Measurements from ENCODE around the gene TBC1D14. TPM values are rescaled to one million over a fixed set of nuclear protein-coding genes. Genes with fewer than 3 reads are reported as not detected.

The TBC1D14 gene, protein sequence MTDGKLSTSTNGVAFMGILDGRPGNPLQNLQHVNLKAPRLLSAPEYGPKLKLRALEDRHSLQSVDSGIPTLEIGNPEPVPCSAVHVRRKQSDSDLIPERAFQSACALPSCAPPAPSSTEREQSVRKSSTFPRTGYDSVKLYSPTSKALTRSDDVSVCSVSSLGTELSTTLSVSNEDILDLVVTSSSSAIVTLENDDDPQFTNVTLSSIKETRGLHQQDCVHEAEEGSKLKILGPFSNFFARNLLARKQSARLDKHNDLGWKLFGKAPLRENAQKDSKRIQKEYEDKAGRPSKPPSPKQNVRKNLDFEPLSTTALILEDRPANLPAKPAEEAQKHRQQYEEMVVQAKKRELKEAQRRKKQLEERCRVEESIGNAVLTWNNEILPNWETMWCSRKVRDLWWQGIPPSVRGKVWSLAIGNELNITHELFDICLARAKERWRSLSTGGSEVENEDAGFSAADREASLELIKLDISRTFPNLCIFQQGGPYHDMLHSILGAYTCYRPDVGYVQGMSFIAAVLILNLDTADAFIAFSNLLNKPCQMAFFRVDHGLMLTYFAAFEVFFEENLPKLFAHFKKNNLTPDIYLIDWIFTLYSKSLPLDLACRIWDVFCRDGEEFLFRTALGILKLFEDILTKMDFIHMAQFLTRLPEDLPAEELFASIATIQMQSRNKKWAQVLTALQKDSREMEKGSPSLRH
- total RNA-seq = 10 to 100 TPM; 44.1 to 63.8 TPM

DNA sequence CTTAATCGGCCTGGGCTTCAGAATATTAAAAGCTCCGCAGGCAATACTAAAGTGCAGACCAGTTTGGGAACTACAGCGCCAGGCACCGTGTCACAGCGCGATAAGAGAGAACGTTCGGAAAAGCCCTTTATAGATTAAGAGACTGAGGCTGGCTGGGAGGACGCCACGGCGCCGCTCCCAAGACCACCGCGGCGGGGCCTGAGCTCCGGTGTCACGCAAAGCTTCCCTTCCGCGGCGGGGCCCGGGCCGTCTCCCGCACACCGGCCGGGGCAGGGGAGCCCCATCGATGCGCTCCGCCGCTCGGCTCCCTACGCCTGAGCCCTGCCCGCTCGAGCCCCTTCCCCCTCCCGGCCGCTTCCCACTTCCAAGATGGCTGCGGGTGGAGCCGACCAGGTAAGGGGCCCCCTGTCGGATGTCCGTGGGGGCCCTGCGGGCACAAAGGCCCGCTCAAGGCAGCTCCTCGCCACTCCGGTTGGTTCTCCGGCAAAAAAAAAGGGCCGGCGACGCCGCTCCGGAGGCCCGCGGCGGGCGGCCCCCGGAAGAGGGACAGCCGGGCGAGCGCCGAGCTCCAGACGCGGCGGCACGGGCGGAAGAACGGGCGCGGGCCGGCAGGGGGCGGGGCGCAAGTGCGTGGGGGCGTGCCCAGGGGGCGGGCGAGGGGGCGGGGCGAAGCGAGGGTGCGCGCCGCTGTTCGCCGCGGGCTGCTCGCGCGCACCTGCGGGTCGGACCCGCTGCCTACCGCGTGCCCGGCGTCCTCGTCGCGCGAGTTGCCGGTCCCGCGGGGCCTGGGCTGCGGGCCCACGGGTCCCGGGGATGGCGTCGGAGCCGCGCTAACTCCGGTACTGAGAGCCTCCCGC lies at the start of gene TBC1D14:
TSS of gene TBC1D14 (plus strand) at position 714 of the 857 bp plus-strand sequence. CDS start 13,564 bp downstream, outside the sequence.
- Mint-ChIP-seq H3K27me3 (no peaks in the 10 kb centered on the region), H3K4me1 (peaks cover 35% of the 10 kb centered on the region), H3K4me3 (peak within 1 kb of the TSS; percentile 95), H3K36me3 (ENCODE audit: low read depth) (peaks cover 13% of the 10 kb centered on the region), H3K9me3 (no peaks in the 10 kb centered on the region), H3K27ac (peak within 1 kb of the TSS; percentile 97)
- ATAC-seq (replicated peaks) = peak; percentile 85

DNA sequence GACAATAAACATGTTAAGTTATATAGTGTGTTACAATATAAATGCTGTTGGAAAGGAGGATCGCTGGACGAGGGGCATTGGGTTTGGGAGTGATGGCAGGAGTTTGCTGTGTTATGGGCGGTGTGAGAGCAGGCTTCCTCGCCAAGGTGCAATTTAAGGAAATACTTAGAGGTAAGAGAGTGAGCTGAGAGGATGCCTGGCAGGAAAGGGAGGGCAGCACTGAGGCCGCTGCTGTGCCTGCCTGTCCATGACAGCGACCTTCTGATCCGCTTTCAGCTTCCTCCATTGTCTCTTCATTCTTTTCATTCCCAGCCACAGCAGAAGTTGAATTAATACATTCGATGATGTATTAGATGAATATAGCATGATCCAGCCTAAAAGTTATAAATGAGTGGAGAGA lies 41.2 kb upstream of the TBC1D14 start:
- Mint-ChIP-seq H3K9me3 (no peaks in the 10 kb centered on the region), H3K27me3 (no peaks in the 10 kb centered on the region), H3K27ac (peak overlapping the region; percentile 25), H3K36me3 (ENCODE audit: low read depth) (peaks cover 54% of the 10 kb centered on the region), H3K4me3 (no peak overlapping the region), H3K4me1 (no peaks in the 10 kb centered on the region)
- ATAC-seq (replicated peaks) = no peak

DNA sequence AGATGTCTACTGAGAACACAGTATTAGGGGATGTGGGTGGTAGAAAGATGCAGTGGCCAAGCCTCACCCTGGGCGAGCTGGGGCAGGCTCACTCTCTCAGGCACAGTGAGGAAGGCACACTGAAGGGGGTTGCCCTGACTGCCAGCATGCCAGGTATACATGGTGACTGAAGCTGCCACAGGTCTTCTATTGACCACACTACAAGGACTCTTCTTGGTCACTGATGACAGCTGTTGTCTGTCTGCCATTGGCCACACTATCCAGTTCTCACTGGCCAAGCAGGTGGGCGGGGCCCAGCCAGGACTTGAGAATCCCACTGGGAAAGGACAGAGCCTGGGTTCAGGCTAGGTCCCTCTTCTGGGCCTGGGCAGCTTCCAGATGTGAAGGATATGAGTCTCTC lies 39.7 kb upstream of the TBC1D14 start:
- Mint-ChIP-seq H3K4me3 (no peak overlapping the region), H3K27ac (no peak overlapping the region), H3K4me1 (no peaks in the 10 kb centered on the region), H3K9me3 (no peaks in the 10 kb centered on the region), H3K27me3 (no peaks in the 10 kb centered on the region), H3K36me3 (ENCODE audit: low read depth) (peaks cover 56% of the 10 kb centered on the region)
- ATAC-seq (replicated peaks) = no peak

DNA sequence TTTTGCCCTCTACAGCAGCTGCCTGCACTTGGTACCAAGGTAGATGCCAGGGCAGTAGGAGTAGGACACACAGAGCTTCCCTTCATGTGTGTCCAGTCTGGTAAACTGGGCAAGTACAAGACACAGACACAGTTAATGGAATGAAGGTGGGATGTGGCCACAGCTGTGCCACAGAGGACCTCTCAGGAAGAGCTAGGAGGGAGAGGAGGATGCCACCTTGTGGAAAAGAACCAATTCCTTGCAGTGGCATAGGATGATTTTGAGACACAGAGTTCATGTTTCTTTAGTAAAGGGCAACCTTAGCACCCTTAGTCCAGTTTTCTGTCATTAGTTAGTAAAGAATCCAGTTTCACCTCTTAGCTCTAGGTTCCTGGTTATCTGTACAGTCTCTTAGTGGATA lies 36.3 kb upstream of the TBC1D14 start:
- Mint-ChIP-seq H3K36me3 (ENCODE audit: low read depth) (peaks cover 59% of the 10 kb centered on the region), H3K27ac (no peak overlapping the region), H3K4me3 (no peak overlapping the region), H3K27me3 (no peaks in the 10 kb centered on the region), H3K9me3 (no peaks in the 10 kb centered on the region), H3K4me1 (no peaks in the 10 kb centered on the region)
- no peak for ATAC-seq (replicated peaks)

DNA sequence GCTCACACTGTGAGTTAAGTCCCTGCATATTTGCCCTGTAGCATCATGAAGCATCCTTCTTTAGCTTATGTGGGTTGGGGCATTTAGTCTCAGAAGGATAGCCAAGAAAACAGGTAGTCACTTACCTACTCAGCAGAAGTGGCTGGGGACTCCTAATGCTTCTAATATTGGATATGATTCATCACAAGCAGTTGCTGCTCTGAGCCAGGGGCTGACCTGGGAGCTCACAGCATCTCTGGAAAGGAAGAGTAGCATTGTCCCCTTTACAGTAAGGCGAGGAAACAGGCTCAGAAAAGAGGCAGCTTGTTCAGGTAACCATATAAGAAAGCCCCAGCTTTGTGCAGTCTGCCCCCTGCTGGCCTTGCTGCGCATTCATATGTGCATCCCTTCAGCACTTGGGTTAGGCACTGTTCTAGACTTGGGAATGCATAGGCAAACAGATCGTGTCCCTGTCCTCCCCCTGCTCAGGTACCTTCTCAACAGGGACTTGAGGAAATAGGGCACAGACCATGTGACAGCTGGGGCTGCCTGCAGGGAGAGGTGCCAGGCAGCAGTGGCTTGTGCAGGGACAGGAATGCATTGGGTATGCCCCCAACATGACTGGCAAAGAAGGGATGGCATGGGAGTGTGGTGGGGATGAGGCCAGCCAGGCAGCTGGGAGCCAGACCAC lies 35.7 kb upstream of the TBC1D14 start:
- no peak overlapping the region for H3K27ac Mint-ChIP-seq
- peak; percentile 95 for ATAC-seq (replicated peaks)
- H3K4me1 Mint-ChIP-seq = peaks cover 2% of the 10 kb centered on the region
- no peaks in the 10 kb centered on the region for H3K27me3 Mint-ChIP-seq
- H3K4me3 Mint-ChIP-seq = no peak overlapping the region
- H3K36me3 Mint-ChIP-seq (ENCODE audit: low read depth) = peaks cover 63% of the 10 kb centered on the region
- no peaks in the 10 kb centered on the region for H3K9me3 Mint-ChIP-seq

DNA sequence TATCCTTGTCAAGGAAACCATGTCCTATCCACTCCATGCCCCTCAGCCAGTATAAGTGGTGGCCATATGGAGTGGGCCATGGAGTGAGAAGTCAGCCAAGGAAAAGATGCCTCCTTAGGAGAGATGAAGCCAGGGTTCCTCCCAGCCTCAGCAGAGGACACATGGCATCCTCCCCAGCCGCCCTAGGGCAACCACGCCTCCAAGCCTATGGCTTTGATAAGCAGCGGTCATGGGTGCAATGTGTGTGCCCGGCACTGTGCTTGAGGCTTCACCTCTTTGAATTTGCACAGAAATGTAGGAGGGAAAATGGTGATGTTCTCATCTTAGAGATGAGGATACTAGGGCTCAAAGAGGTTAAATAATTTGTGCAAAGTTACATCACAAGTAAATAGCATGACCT lies 34.6 kb upstream of the TBC1D14 start:
- H3K27me3 Mint-ChIP-seq = no peaks in the 10 kb centered on the region
- no peak for ATAC-seq (replicated peaks)
- H3K4me1 Mint-ChIP-seq = peaks cover 4% of the 10 kb centered on the region
- no peak overlapping the region for H3K27ac Mint-ChIP-seq
- H3K9me3 Mint-ChIP-seq = no peaks in the 10 kb centered on the region
- no peak overlapping the region for H3K4me3 Mint-ChIP-seq
- H3K36me3 Mint-ChIP-seq (ENCODE audit: low read depth) = peaks cover 70% of the 10 kb centered on the region

DNA sequence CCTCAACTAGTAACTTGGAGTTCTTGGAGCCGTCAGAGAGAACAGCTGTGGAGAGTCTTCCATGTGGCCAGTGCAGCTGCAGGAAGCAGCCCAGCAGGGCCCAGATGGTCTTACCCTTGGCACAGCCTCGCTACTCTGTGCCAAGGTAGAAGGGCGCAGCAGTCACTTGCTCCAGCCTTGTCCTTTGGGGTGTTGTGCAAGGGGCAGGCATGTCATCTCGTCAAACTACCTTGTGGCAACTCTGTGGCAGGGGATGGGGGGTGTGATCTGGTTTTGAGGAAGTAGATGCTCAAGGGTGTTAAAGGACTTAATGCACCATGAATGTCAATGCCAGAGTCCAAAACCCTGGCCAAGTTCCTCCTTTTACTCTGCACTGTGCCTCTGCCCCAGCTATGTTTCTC lies 34.2 kb upstream of the TBC1D14 start:
- H3K27me3 Mint-ChIP-seq = no peaks in the 10 kb centered on the region
- H3K9me3 Mint-ChIP-seq = no peaks in the 10 kb centered on the region
- no peak overlapping the region for H3K4me3 Mint-ChIP-seq
- ATAC-seq (replicated peaks) = no peak
- H3K4me1 Mint-ChIP-seq = peaks cover 4% of the 10 kb centered on the region
- no peak overlapping the region for H3K27ac Mint-ChIP-seq
- H3K36me3 Mint-ChIP-seq (ENCODE audit: low read depth) = peaks cover 73% of the 10 kb centered on the region

DNA sequence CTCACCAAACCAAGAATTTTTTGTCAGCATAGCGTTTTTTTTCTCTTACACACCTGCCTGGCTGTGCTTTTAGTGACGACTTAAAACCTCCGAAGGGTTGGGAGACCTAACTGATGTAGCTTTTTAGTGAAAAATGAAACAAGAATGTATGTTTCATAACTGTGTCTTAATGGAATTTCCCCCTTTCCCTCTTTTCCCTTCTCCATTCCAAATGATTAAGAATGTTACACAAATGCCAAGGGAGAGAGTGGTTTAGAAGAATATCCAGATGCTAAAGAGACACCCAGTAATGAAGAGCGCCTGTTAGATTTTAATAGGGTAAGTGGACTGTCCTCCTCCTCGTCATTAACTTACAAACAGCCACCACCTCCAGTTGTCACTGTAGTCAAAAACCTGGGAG lies 33.2 kb upstream of the TBC1D14 start:
- Mint-ChIP-seq H3K36me3 (ENCODE audit: low read depth) (peaks cover 77% of the 10 kb centered on the region), H3K27ac (peak overlapping the region; percentile 70), H3K4me1 (peaks cover 4% of the 10 kb centered on the region), H3K4me3 (no peak overlapping the region), H3K27me3 (no peaks in the 10 kb centered on the region), H3K9me3 (no peaks in the 10 kb centered on the region)
- no peak for ATAC-seq (replicated peaks)

DNA sequence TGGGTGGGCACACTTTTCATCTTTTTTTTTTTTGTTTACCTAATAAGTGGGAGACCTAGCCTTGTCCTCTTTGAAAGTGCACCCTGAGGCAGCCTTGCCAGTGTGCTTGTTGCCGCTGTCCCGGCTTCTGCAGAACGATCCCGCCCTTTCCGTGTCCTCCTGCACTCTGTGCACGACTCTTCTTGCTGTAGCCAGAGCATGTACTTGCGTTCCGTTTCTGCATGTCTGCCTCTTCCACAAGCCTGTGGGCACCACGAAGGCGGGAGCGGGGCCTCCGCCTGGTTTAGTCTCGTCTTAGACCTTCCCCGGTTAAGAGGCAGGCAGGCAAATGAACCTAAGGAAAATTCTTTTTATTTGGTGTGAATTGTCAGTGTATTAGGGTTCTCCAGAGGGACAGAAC lies 32.6 kb upstream of the TBC1D14 start:
- no peak for ATAC-seq (replicated peaks)
- Mint-ChIP-seq H3K4me3 (no peak overlapping the region), H3K9me3 (no peaks in the 10 kb centered on the region), H3K36me3 (ENCODE audit: low read depth) (peaks cover 77% of the 10 kb centered on the region), H3K27me3 (no peaks in the 10 kb centered on the region), H3K27ac (peak overlapping the region; percentile 70), H3K4me1 (peaks cover 4% of the 10 kb centered on the region)

DNA sequence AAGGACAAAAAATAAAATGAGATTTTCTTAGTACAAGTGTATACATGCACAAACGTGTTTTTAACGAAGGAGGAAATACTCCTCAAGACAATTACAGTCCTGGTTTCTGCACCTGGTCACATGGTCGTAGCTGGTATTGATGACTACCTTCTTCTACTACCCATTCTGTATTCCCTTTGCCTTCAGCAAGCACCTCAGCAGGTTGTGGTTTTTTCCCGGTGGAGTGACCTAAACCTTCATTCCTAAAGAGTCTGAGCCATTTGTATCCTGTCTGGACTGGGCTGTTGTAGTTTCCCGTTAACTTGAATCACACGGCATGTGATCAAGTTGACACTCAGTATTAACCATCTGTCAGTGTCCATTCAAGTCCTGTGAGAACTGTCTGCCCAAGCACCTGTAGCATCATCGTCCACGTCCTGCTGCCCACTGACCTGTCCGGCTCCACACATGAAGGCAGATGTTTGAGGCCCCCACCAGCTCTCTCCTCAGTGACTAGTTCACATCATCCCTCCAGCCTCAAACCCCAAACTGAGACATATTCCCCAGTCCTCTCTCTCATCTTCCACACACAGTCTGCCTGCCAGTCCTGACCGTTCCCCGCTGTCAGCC lies 31.1 kb upstream of the TBC1D14 start:
- H3K4me3 Mint-ChIP-seq = no peak overlapping the region
- no peaks in the 10 kb centered on the region for H3K27me3 Mint-ChIP-seq
- peaks cover 87% of the 10 kb centered on the region for H3K36me3 Mint-ChIP-seq (ENCODE audit: low read depth)
- no peaks in the 10 kb centered on the region for H3K9me3 Mint-ChIP-seq
- H3K4me1 Mint-ChIP-seq = peaks cover 4% of the 10 kb centered on the region
- ATAC-seq (replicated peaks) = no peak
- H3K27ac Mint-ChIP-seq = peak overlapping the region; percentile 80

DNA sequence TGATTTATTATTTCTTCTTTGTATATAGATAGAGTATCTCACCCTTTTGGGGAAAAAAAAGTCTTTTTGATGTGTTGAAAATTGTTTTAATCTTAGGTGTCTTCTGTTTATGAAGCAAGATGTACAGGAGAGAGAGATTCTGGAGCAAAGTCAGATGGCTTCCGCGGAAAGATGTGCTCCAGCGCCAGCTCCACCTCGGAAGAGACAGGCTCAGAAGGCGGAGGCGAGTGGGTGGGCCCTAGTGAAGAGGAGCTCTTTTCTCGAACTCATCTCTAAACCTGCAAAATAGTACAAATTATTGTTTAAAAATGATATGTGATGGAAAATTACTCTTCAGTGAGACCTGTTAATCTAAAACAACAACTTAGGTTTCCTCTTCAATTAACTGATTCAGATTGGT lies 28.9 kb upstream of the TBC1D14 start:
- H3K27ac Mint-ChIP-seq = peak overlapping the region; percentile 52
- no peak overlapping the region for H3K4me3 Mint-ChIP-seq
- no peak for ATAC-seq (replicated peaks)
- H3K4me1 Mint-ChIP-seq = peaks cover 4% of the 10 kb centered on the region
- no peaks in the 10 kb centered on the region for H3K9me3 Mint-ChIP-seq
- peaks cover 74% of the 10 kb centered on the region for H3K36me3 Mint-ChIP-seq (ENCODE audit: low read depth)
- H3K27me3 Mint-ChIP-seq = no peaks in the 10 kb centered on the region

DNA sequence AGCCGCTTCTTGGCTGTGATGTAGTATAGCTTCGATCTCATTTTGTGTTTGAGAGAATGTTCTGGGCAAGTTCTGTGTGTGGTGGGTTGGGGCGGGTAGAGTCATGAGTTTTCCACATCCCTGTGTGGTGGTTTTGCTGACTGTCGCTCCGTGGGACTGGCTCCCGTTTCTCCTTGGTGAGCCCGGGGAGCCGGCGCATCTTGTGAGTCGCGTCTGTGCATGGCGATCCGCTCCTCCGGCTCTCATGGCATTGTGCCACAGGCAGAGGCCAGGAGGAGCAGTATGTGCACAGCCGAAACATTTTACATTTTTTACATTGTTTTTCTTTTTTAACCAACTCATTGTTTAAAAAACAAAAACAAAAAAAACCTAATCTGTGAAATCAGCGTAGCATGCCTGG lies 27.7 kb upstream of the TBC1D14 start:
- no peaks in the 10 kb centered on the region for H3K9me3 Mint-ChIP-seq
- peaks cover 4% of the 10 kb centered on the region for H3K4me1 Mint-ChIP-seq
- no peak for ATAC-seq (replicated peaks)
- H3K27ac Mint-ChIP-seq = no peak overlapping the region
- H3K27me3 Mint-ChIP-seq = no peaks in the 10 kb centered on the region
- H3K36me3 Mint-ChIP-seq (ENCODE audit: low read depth) = peaks cover 62% of the 10 kb centered on the region
- H3K4me3 Mint-ChIP-seq = no peak overlapping the region

DNA sequence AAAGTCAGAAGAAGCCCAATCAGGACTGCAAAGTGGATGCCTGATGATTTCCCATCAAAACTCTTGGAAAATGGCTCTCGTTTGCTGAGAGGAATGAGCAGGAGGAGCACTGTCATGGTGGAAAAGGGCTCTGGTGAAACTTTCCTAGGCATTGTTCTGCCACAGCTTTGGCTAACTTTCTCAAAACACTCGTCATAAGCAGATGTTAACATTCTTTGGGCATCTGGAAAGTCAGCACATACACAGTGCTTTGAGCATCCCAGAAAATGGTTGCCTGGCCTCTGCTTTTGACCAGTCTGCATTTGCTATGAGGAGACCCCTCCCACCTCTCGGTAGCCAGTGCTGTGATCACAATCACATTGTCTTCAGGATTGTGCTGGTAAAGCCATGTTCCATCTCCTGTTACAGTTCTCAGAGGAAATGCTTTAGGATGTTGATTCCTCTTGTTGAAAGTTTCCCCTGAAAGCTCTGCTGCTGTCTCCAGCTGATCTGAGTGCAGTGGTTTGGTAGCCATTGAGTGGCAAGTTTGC lies 25.2 kb upstream of the TBC1D14 start:
- no peak for ATAC-seq (replicated peaks)
- H3K27me3 Mint-ChIP-seq = no peaks in the 10 kb centered on the region
- H3K9me3 Mint-ChIP-seq = no peaks in the 10 kb centered on the region
- no peaks in the 10 kb centered on the region for H3K4me1 Mint-ChIP-seq
- peaks cover 37% of the 10 kb centered on the region for H3K36me3 Mint-ChIP-seq (ENCODE audit: low read depth)
- H3K4me3 Mint-ChIP-seq = no peak overlapping the region
- no peak overlapping the region for H3K27ac Mint-ChIP-seq

Data from activated T-helper 17 cell treated with anti-CD3 and anti-CD28 coated beads, Interleukin-2, amount 50 U/mL, for 72 hours (primary cell).